ENCODE results near the gene SDE2.
"Not testable (repeated sequence)": the region's sequence is repeated elsewhere in the genome, so short reads cannot be mapped to it uniquely, and the experiment has no call there.

Gene SDE2

GRCh38 chr1:226006686-226007085 is 7.5 kb upstream of the SDE2 start:
- no peak for DNase-seq (ENCODE audit: low read depth)

GRCh38 chr1:226004396-226004795 is 5.3 kb upstream of the SDE2 start:
- DNase-seq (ENCODE audit: low read depth) = no peak

- DNase-seq (ENCODE audit: low read depth) = no peak
Observed at GRCh38 chr1:226003502-226004170, 4.5 kb upstream of the SDE2 start.

GRCh38 chr1:226002667-226003501 is 3.7 kb upstream of the SDE2 start:
- DNase-seq (ENCODE audit: low read depth) = no peak

- peak; percentile 18 for DNase-seq (ENCODE audit: low read depth)
Observed at GRCh38 chr1:226001963-226002666, 3.0 kb upstream of the SDE2 start.

- no peak for DNase-seq (ENCODE audit: low read depth)
Observed at GRCh38 chr1:226001088-226001487, 1.9 kb upstream of the SDE2 start.

GRCh38 chr1:226000493-226001081 is 1.4 kb upstream of the SDE2 start:
- DNase-seq (ENCODE audit: low read depth) = not testable (repeated sequence)

GRCh38 chr1:225999912-226000337 is 782 bp upstream of the SDE2 start:
- DNase-seq (ENCODE audit: low read depth) = peak; percentile 19

GRCh38 chr1:225998560-225999226 is 450 bp downstream of the SDE2 start:
- DNase-seq (ENCODE audit: low read depth) = no peak

- DNase-seq (ENCODE audit: low read depth) = no peak
Observed at GRCh38 chr1:225996946-225997545, 2.1 kb downstream of the SDE2 start.

- DNase-seq (ENCODE audit: low read depth) = no peak
Observed at GRCh38 chr1:225995919-225996864, 3.0 kb downstream of the SDE2 start.

GRCh38 chr1:225990705-225991464 is 8.3 kb downstream of the SDE2 start:
- no peak for DNase-seq (ENCODE audit: low read depth)

GRCh38 chr1:225987491-225988316 is 11.4 kb downstream of the SDE2 start:
- no peak for DNase-seq (ENCODE audit: low read depth)

- no peak for DNase-seq (ENCODE audit: low read depth)
Observed at GRCh38 chr1:225981714-225982113, 17.4 kb downstream of the SDE2 start.

- DNase-seq (ENCODE audit: low read depth) = no peak
Observed at GRCh38 chr1:225980005-225980836, 18.9 kb downstream of the SDE2 start.

- no peak for DNase-seq (ENCODE audit: low read depth)
Observed at GRCh38 chr1:225979421-225979820, 19.7 kb downstream of the SDE2 start.

GRCh38 chr1:225977937-225978748 is 21.0 kb downstream of the SDE2 start:
- DNase-seq (ENCODE audit: low read depth) = no peak

All from stimulated activated CD4-positive, alpha-beta T cell treated with anti-CD3 and anti-CD28 coated beads, Interleukin-2, amount 100 ng/mL, for 4 hours (primary cell).